HG03135 (cell line): ENCODE measurements around the gene USP9Y.
"Not testable (repeated sequence)": the region's sequence is repeated elsewhere in the genome, so short reads cannot be mapped to it uniquely, and the experiment has no call there.

ENCODE experiments used
- ATAC-seq: cut with Tn5 transposase; IDR thresholded peaks from one replicate; pipeline ENCODE4 v1.9.1; 2021; ENCODE audit warnings: mild to moderate bottlenecking, moderate library complexity; ENCODE audit not compliant: unreplicated experiment

Gene USP9Y

GRCh38 chrY:12701181-12701695 is at the start of gene USP9Y:
TSS of gene USP9Y (plus strand) at chrY:12701231. CDS start at chrY:12709448, 8,217 bp downstream.
- ATAC-seq: no peak

- no peak for ATAC-seq
These were observed 49.4 kb upstream of the USP9Y start for GRCh38 chrY:12651621-12652036.

GRCh38 chrY:12661745-12662681 is 39.0 kb upstream of the USP9Y start:
- ATAC-seq: no peak

GRCh38 chrY:12662745-12663591 is 38.1 kb upstream of the USP9Y start:
- no peak for ATAC-seq

- ATAC-seq: not testable (repeated sequence)
These were observed 37.2 kb upstream of the USP9Y start for GRCh38 chrY:12663845-12664244.

GRCh38 chrY:12678111-12678510 is 22.9 kb upstream of the USP9Y start:
- ATAC-seq: no peak

- no peak for ATAC-seq
These were observed 19.5 kb upstream of the USP9Y start for GRCh38 chrY:12681535-12681934.

GRCh38 chrY:12688337-12688736 is 12.7 kb upstream of the USP9Y start:
- no peak for ATAC-seq

GRCh38 chrY:12700087-12700486 is 944 bp upstream of the USP9Y start:
- no peak for ATAC-seq

GRCh38 chrY:12702174-12702573 is 1.1 kb downstream of the USP9Y start:
- ATAC-seq: no peak

- ATAC-seq: no peak
These were observed 9.4 kb downstream of the USP9Y start for GRCh38 chrY:12710460-12710859.

- ATAC-seq: no peak
These were observed 14.3 kb downstream of the USP9Y start for GRCh38 chrY:12715376-12715775.

- no peak for ATAC-seq
These were observed 28.7 kb downstream of the USP9Y start for GRCh38 chrY:12729746-12730145.

GRCh38 chrY:12733625-12734024 is 32.6 kb downstream of the USP9Y start:
- no peak for ATAC-seq

GRCh38 chrY:12734051-12734450 is 33.0 kb downstream of the USP9Y start:
- no peak for ATAC-seq

- ATAC-seq: no peak
These were observed 40.4 kb downstream of the USP9Y start for GRCh38 chrY:12741414-12741813.

GRCh38 chrY:12742725-12743124 is 41.7 kb downstream of the USP9Y start:
- ATAC-seq: no peak

- no peak for ATAC-seq
These were observed 43.1 kb downstream of the USP9Y start for GRCh38 chrY:12744091-12744490.

GRCh38 chrY:12749293-12749692 is 48.3 kb downstream of the USP9Y start:
- no peak for ATAC-seq

- no peak for ATAC-seq
These were observed 51.8 kb downstream of the USP9Y start for GRCh38 chrY:12752856-12753255.

- no peak for ATAC-seq
These were observed 55.0 kb downstream of the USP9Y start for GRCh38 chrY:12756021-12756420.
